Middle frontal gyrus (tissue), 1 donor: Measurements from ENCODE around the gene GJD4.

Source experiments
- DNase-seq: peaks from one replicate; pipeline ENCODE4 v3.0.0-alpha.2; 2015; ENCODE audit warnings: low spot score; ENCODE audit errors: extremely low spot score

The GJD4 gene

GRCh38 chr10:35578618-35578956 lies 26.6 kb upstream of the GJD4 start:
- no peak for DNase-seq

- DNase-seq = no peak
These were observed 26.0 kb upstream of the GJD4 start for GRCh38 chr10:35579116-35579515.

- no peak for DNase-seq
These were observed 25.3 kb upstream of the GJD4 start for GRCh38 chr10:35579726-35580422.

- DNase-seq = no peak
These were observed 24.7 kb upstream of the GJD4 start for GRCh38 chr10:35580423-35580770.

- no peak for DNase-seq
These were observed 23.5 kb upstream of the GJD4 start for GRCh38 chr10:35581655-35582054.

GRCh38 chr10:35584946-35585345 lies 20.2 kb upstream of the GJD4 start:
- DNase-seq = no peak

GRCh38 chr10:35585356-35585755 lies 19.8 kb upstream of the GJD4 start:
- no peak for DNase-seq

- no peak for DNase-seq
These were observed 19.1 kb upstream of the GJD4 start for GRCh38 chr10:35585903-35586535.

- DNase-seq = no peak
These were observed 16.3 kb upstream of the GJD4 start for GRCh38 chr10:35588836-35589235.

GRCh38 chr10:35592441-35592840 lies 12.7 kb upstream of the GJD4 start:
- DNase-seq = no peak

GRCh38 chr10:35594115-35595079 lies 10.7 kb upstream of the GJD4 start:
- DNase-seq = no peak

GRCh38 chr10:35595106-35595505 lies 10.0 kb upstream of the GJD4 start:
- DNase-seq = no peak

- DNase-seq = no peak
These were observed 6.8 kb upstream of the GJD4 start for GRCh38 chr10:35598379-35598778.

- DNase-seq = no peak
These were observed 4.9 kb upstream of the GJD4 start for GRCh38 chr10:35600193-35600592.

GRCh38 chr10:35606430-35606829 lies 1.3 kb downstream of the GJD4 start:
- no peak for DNase-seq

- DNase-seq = no peak
These were observed 2.6 kb downstream of the GJD4 start for GRCh38 chr10:35607475-35608327.

GRCh38 chr10:35608328-35608672 lies 3.2 kb downstream of the GJD4 start:
- no peak for DNase-seq

GRCh38 chr10:35611750-35612149 lies 6.6 kb downstream of the GJD4 start:
- DNase-seq = no peak

- no peak for DNase-seq
These were observed 7.4 kb downstream of the GJD4 start for GRCh38 chr10:35612385-35613106.

- no peak for DNase-seq
These were observed 7.9 kb downstream of the GJD4 start for GRCh38 chr10:35613107-35613440.
